GM23248 (cell line): ENCODE results near the gene KIF16B.

Experiments
- EZH2 ChIP-seq: fragments of 200-600 bp; sonication (generic); IDR thresholded peaks from 2 replicates; pipeline ENCODE4 v1.6.1; 2018; ENCODE audit warnings: antibody characterized with exemption, mild to moderate bottlenecking; ENCODE audit not compliant: insufficient read depth, poor library complexity, severe bottlenecking
- EZH2phosphoT487 ChIP-seq: fragments of 200-600 bp; sonication (generic); IDR thresholded peaks from 2 replicates; pipeline ENCODE4 v1.6.1; 2018; ENCODE audit warnings: antibody characterized with exemption, moderate library complexity, mild to moderate bottlenecking, low read depth; ENCODE audit not compliant: insufficient read depth

DNA sequence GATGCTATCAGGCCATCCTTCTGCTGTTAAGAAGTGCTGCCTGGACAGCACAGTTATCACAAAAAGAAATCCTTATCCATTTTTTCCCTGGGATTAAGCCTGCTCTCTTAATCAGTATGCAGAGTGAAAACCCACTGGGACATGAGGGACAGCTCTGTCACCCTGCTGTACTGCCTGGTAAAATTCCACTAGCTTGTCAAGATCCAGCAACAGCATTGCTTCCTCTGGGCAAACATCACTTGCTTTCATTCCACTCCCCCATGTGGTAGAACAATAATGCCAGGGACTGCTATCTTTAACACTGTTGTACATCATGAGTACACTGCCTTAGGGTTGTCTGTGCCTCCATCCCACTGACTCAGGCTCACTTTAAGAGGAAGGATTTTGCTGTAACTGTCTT lies 331.3 kb downstream of the KIF16B start:
- no peak for TF ChIP-seq EZH2phosphoT487
- TF ChIP-seq EZH2 = no peak
